ENCODE data around the gene ITIH3. TPM values are rescaled to one million over a fixed set of nuclear protein-coding genes. Genes with fewer than 3 reads are reported as not detected.

The ITIH3 gene
- total RNA-seq, 1 experiment from 2014 or later: not detected

- H3K27ac ChIP-seq (ENCODE audit: insufficient read length, low read depth, low read length): no peak overlapping the region
- H2BK5ac ChIP-seq (ENCODE audit: insufficient read length, low read length): no peak overlapping the region
- H3K36me3 Mint-ChIP-seq (ENCODE audit: insufficient read depth in 1 of 3, low read depth in 3 of 3): peaks cover 15 to 40% (median 31%) of the 10 kb centered on the region in 3 experiments
- no peak overlapping the region for H2AK5ac ChIP-seq (ENCODE audit: insufficient read length, low read length)
- H2BK12ac ChIP-seq (ENCODE audit: insufficient read length, low read depth, low read length): no peak overlapping the region
- H2AFZ ChIP-seq (ENCODE audit: low read length): no peak overlapping the region
- no peaks in the 10 kb centered on the region for H4K20me1 ChIP-seq (ENCODE audit: control insufficient read depth, insufficient read depth, insufficient read length)
- H3K23me2 ChIP-seq (ENCODE audit: insufficient read length, low read depth, low read length, poor library complexity, severe bottlenecking): no peaks in the 10 kb centered on the region
- no peak overlapping the region for H2BK120ac ChIP-seq (ENCODE audit: low read depth, low read length, poor library complexity, severe bottlenecking)
- H3K4me3 Mint-ChIP-seq: no peak overlapping the region
- H3K56ac ChIP-seq (ENCODE audit: insufficient read length, low read depth, low read length): no peak overlapping the region
- no peak overlapping the region for H4K8ac ChIP-seq (replicated peaks; ENCODE audit: insufficient read length, low read depth, low read length)
- H3K27ac Mint-ChIP-seq: no peak overlapping the region
- no CpG with 5 or more reads among the region's 3 CpGs for WGBS (ENCODE audit: extremely low coverage, insufficient read length, low lambda C conversion rate)
- no peaks in the 10 kb centered on the region for H3K79me1 ChIP-seq (ENCODE audit: insufficient read depth, low read depth, low read length, poor library complexity, severe bottlenecking)
- TF ChIP-seq CTCF (conservative IDR thresholded peaks at IDR 0.05): peak; percentile 87
- no peak overlapping the region for H3K4ac ChIP-seq (ENCODE audit: low read depth, low read length)
- H4K5ac ChIP-seq (ENCODE audit: insufficient read length, low read depth, low read length): no peak overlapping the region
- H3K23ac ChIP-seq (ENCODE audit: insufficient read length, low read depth, low read length): no peak overlapping the region
- no peaks in the 10 kb centered on the region for H3K27me3 ChIP-seq (ENCODE audit: insufficient read depth, low read length)
- H3K9me3 Mint-ChIP-seq: no peaks in the 10 kb centered on the region; a peak in 1 of 5 replicates
- H3K18ac ChIP-seq (ENCODE audit: insufficient read length, low read depth, low read length): no peak overlapping the region
- peaks cover 7 to 8% of the 10 kb centered on the region in 2 experiments for H3K4me1 Mint-ChIP-seq
- no peak overlapping the region for H3K4me2 ChIP-seq (ENCODE audit: insufficient read depth, insufficient read length, low read length)
- no peak overlapping the region for H3K9ac ChIP-seq (ENCODE audit: extremely low read depth, insufficient read length, low read length)
- no peak overlapping the region for H2BK15ac ChIP-seq (ENCODE audit: low read depth, low read length)
- H3K79me2 ChIP-seq (ENCODE audit: insufficient read depth, low read length): no peaks in the 10 kb centered on the region
- no peak overlapping the region for H2BK20ac ChIP-seq (ENCODE audit: low read depth, low read length, poor library complexity, severe bottlenecking)
- no peaks in the 10 kb centered on the region for H3K9me3 ChIP-seq (ENCODE audit: control insufficient read depth, low read depth, low read length)
- H3K27me3 Mint-ChIP-seq (ENCODE audit: low read depth): no peaks in the 10 kb centered on the region
- H3K4me1 ChIP-seq (ENCODE audit: insufficient read depth, low read length): no peaks in the 10 kb centered on the region
- H3K14ac ChIP-seq (ENCODE audit: insufficient read depth, low read length): no peak overlapping the region
- H4K91ac ChIP-seq (ENCODE audit: insufficient read length, low read depth, low read length): no peak overlapping the region
- H3T11ph ChIP-seq (ENCODE audit: low read length): no peak overlapping the region
- peak; percentile 81 for DNase-seq
These were observed 56.8 kb downstream of the ITIH3 start for GRCh38 chr3:52851348-52851747.

Measured in H9 (cell line).